ENCODE measurements around the gene PFDN1. TPM values are rescaled to one million over a fixed set of nuclear protein-coding genes. Genes with fewer than 3 reads are reported as not detected.
A peak's percentile ranks its signal among the peaks of the same experiment; 100 is the strongest.

The PFDN1 gene
- total and polyA plus RNA-seq, 9 of the 15 experiments (the other 6 are each of a cell fraction or from before 2014, with no cell fraction given), result 45.5 to 215 (median 78.0) TPM

DNA sequence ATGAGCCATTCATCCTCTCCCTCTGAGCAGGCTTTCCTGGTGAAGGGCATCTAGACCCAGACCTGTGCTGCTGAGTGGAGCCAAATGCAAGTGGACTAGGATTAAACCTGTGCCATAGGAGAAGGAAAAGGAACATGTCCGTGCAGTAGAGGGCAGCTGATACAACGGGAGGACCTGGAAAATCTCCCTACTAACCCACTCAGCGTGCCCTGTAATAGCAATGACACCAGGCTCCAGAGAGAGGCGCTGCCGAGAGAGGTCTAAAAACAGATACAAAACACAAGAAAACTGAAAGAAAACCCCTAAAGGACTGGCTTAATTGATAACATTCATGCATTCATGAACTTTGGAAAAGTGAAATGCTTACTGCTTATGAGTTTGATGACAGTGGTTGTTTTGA, 60.8 kb downstream of the PFDN1 start:
- H3K79me2 ChIP-seq (ENCODE audit: control insufficient read depth, insufficient read depth, low read length), result peaks cover 9% of the 10 kb centered on the region; the same call in 1 of the 3 replicates
- FAIRE-seq (peak; percentile 42), ATAC-seq (0 out of 3 replicates have a peak, but pooled peaks have one; percentile 21), DNase-seq (ENCODE audit: extremely low read depth in 1 of 4, low spot score in 3 of 4) (peak in 1 of 4 experiments; percentile 35)
- in situ Hi-C loops (cut with MboI), result loop anchor here (5.0 to 10.0 kb wide), 2 partner anchors 115 to 483 kb away; no protein-coding TSS in a partner anchor
- peaks cover 41% of the 10 kb centered on the region for H3K36me3 ChIP-seq (ENCODE audit: control insufficient read depth, insufficient read depth, low read length)
- H3K9me3 ChIP-seq (replicated peaks; ENCODE audit: control insufficient read depth, insufficient read depth, low read depth, low read length), result no peaks in the 10 kb centered on the region
- peaks cover 30% of the 10 kb centered on the region for H4K20me1 ChIP-seq (replicated peaks; ENCODE audit: control insufficient read depth, insufficient read depth, low read length)
- WGBS (ENCODE audit: insufficient coverage, low coverage, missing lambda C conversion rate), result 74% methylated on average over 5 of the region's 5 CpGs
- no peak overlapping the region for H3K4me2 ChIP-seq (ENCODE audit: insufficient read depth, low read length)
- intact Hi-C loops (cut with micrococcal nuclease), result loop anchor here (5.0 to 10.0 kb wide), 2 partner anchors 313 to 490 kb away; partner anchors contain the start of gene SRA1
- H3K27ac ChIP-seq (ENCODE audit: extremely low read depth, low read depth, low read length), result no peak overlapping the region
- no TSS peak for BruUV-seq (replicated peaks)
- H3K9me1 ChIP-seq (ENCODE audit: control insufficient read depth, insufficient read depth, low read length), result no peaks in the 10 kb centered on the region
- ChIA-PET POLR2A (interaction anchor here (0.9 to 1.1 kb wide), 3 partner anchors 20 to 104 kb away, joined by 3 to 4 read pairs (median 4); partner anchors contain the start of gene HBEGF), CTCF (ENCODE audit: low intra/inter-chr PET ratio) (interaction anchor here (3.5 to 4.1 kb wide), 2 partner anchors 110 to 115 kb away, joined by 29 to 37 read pairs; no protein-coding TSS in a partner anchor)
- H2AFZ ChIP-seq (ENCODE audit: low read depth, low read length), result no peak overlapping the region
- peak overlapping the region in 1 of 2 experiments; percentile 40; a peak in 1 of 4 replicates for H3K9ac ChIP-seq (ENCODE audit: insufficient read depth in 1 of 2, low read depth in 2 of 2, low read length in 2 of 2)
- no peak overlapping the region for H3K4me3 ChIP-seq
- H3K4me1 ChIP-seq (replicated peaks in 1 of 2; ENCODE audit: control insufficient read depth in 2 of 2, insufficient read depth in 2 of 2, low read length in 2 of 2), result peaks cover 15 to 30% of the 10 kb centered on the region in 2 experiments
- TF ChIP-seq RAD21 (CRISPR knock-in tag; conservative IDR thresholded peaks at IDR 0.05 in 1 of 2, IDR thresholded peaks at IDR 0.05 in 1 of 2) (peak in 1 of 2 experiments; percentile 3; a peak in 1 of 4 replicates), ZNF431 (CRISPR knock-in tag; IDR thresholded peaks at IDR 0.05) (no peak), ERF (CRISPR knock-in tag; IDR thresholded peaks at IDR 0.05) (no peak)
- TF ChIP-seq, protein P1, sequence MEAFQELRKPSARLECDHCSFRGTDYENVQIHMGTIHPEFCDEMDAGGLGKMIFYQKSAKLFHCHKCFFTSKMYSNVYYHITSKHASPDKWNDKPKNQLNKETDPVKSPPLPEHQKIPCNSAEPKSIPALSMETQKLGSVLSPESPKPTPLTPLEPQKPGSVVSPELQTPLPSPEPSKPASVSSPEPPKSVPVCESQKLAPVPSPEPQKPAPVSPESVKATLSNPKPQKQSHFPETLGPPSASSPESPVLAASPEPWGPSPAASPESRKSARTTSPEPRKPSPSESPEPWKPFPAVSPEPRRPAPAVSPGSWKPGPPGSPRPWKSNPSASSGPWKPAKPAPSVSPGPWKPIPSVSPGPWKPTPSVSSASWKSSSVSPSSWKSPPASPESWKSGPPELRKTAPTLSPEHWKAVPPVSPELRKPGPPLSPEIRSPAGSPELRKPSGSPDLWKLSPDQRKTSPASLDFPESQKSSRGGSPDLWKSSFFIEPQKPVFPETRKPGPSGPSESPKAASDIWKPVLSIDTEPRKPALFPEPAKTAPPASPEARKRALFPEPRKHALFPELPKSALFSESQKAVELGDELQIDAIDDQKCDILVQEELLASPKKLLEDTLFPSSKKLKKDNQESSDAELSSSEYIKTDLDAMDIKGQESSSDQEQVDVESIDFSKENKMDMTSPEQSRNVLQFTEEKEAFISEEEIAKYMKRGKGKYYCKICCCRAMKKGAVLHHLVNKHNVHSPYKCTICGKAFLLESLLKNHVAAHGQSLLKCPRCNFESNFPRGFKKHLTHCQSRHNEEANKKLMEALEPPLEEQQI (IDR thresholded peaks at IDR 0.05), result no peak
- TF ChIP-seq, protein P2, sequence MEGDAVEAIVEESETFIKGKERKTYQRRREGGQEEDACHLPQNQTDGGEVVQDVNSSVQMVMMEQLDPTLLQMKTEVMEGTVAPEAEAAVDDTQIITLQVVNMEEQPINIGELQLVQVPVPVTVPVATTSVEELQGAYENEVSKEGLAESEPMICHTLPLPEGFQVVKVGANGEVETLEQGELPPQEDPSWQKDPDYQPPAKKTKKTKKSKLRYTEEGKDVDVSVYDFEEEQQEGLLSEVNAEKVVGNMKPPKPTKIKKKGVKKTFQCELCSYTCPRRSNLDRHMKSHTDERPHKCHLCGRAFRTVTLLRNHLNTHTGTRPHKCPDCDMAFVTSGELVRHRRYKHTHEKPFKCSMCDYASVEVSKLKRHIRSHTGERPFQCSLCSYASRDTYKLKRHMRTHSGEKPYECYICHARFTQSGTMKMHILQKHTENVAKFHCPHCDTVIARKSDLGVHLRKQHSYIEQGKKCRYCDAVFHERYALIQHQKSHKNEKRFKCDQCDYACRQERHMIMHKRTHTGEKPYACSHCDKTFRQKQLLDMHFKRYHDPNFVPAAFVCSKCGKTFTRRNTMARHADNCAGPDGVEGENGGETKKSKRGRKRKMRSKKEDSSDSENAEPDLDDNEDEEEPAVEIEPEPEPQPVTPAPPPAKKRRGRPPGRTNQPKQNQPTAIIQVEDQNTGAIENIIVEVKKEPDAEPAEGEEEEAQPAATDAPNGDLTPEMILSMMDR (IDR thresholded peaks at IDR 0.05 in 2 of 3, conservative IDR thresholded peaks at IDR 0.05 in 1 of 3; ENCODE audit: insufficient read depth in 2 of 3, low read depth in 1 of 3, low read length in 3 of 3), result peak in 2 of 3 experiments; percentile 26 to 30; a peak in 3 of 6 replicates
- no peaks in the 10 kb centered on the region for H3K27me3 ChIP-seq (ENCODE audit: control insufficient read depth in 2 of 2, insufficient read depth in 2 of 2, low read length in 2 of 2)

Measured in K562 (cell line).